ENCODE measurements around the gene SYT1. TPM values are rescaled to one million over a fixed set of nuclear protein-coding genes. Genes with fewer than 3 reads are reported as not detected.

The SYT1 gene
- total and polyA plus RNA-seq, 8 donors = under 0.01 to 11.4 (median 0.88) TPM

DNA sequence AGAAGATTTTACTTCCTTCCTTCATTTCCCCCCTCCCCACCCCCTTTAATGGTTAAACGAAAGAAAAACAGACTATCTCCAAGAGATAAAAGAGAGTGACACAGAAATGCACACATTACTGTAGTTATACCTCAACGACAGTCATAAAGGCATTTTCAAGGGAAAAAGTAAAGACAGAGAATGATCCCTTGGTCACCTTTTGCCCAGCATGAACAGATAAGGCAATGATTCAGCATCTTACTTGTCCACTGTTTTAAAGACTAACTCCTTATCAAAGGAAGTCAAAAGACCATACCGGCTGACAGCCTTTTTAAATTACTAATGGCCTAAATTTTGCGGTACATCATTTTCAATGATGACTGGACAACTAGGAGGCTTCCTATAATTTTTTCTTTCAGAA is 499.6 kb downstream of the SYT1 start:
- intact Hi-C loops (cut with DNase I; ENCODE audit: low total_unique reads) = no loop called here

GRCh38 chr12:79366374-79366773 is 501.8 kb downstream of the SYT1 start:
- no peak for DNase-seq
- intact Hi-C loops (cut with DNase I; ENCODE audit: low total_unique reads) = no loop called here
- TF ChIP-seq CTCF (IDR thresholded peaks at IDR 0.05) (no peak), POLR2A (IDR thresholded peaks at IDR 0.05) (no peak), POLR2AphosphoS5 (IDR thresholded peaks at IDR 0.05) (no peak), EP300 (IDR thresholded peaks at IDR 0.05) (no peak)
- H3K27me3 ChIP-seq = no peaks in the 10 kb centered on the region
- H3K9me3 ChIP-seq = no peaks in the 10 kb centered on the region
- H3K4me1 ChIP-seq = peaks cover 0 to 13% (median 0%) of the 10 kb centered on the region in 4 donors
- 81 to 89% (median 88%) methylated on average over 2 of the region's 2 CpGs for WGBS, 5 donors
- no peaks in the 10 kb centered on the region for H3K36me3 ChIP-seq
- H3K27ac ChIP-seq = no peak overlapping the region
- H3K4me3 ChIP-seq = no peak overlapping the region

More for the DNA sequence above, 499.6 kb downstream of the SYT1 start:
- H3K36me3 ChIP-seq = no peaks in the 10 kb centered on the region
- TF ChIP-seq POLR2AphosphoS5 (IDR thresholded peaks at IDR 0.05) = no peak
- no peak for TF ChIP-seq CTCF (IDR thresholded peaks at IDR 0.05)
- TF ChIP-seq EP300 (IDR thresholded peaks at IDR 0.05) = no peak
- no peak for TF ChIP-seq POLR2A (IDR thresholded peaks at IDR 0.05)
- H3K27me3 ChIP-seq = no peaks in the 10 kb centered on the region
- DNase-seq = no peak
- WGBS, 5 donors = 56 to 62% (median 60%) methylated on average over 4 of the region's 4 CpGs
- H3K4me1 ChIP-seq = peaks cover 0 to 8% (median 0%) of the 10 kb centered on the region in 4 donors
- H3K4me3 ChIP-seq = no peak overlapping the region
- no peak overlapping the region for H3K27ac ChIP-seq
- H3K9me3 ChIP-seq = no peaks in the 10 kb centered on the region

DNA sequence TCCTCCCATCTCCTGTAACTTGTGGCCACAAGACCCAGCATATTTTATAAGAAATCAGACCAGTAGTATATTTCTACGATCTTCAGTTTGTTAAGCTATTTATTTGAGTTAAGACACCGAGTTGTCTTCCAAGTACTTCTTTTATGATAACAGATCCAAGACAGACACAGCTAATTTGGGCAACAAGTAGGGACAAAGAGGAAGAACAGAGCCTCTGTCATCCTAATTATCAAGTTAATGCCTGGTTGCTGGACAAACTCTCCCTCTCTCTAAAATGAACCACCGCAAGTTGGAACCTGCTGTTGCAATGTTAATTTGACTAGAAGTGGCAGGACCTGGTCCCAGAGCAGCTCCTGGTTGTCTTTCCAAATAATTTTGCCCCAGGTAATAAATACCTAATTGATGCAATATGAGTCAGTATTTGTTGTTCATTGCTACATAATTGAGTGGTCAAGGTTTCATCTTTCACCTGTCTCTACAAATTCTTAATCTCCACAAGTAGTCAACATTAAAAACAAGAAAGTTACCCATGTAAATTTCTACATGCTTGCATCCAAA is 502.5 kb downstream of the SYT1 start:
- intact Hi-C loops (cut with DNase I; ENCODE audit: low total_unique reads) = no loop called here
- Histone ChIP-seq H3K36me3 (no peaks in the 10 kb centered on the region), H3K27ac (no peak overlapping the region), H3K4me3 (no peak overlapping the region), H3K27me3 (no peaks in the 10 kb centered on the region), H3K9me3 (no peaks in the 10 kb centered on the region), H3K4me1 (peaks cover 0 to 13% (median 0%) of the 10 kb centered on the region in 4 donors)
- 74 to 86% (median 75%) methylated on average over 3 of the region's 3 CpGs for WGBS, 5 donors
- no peak for TF ChIP-seq POLR2AphosphoS5 (IDR thresholded peaks at IDR 0.05)
- no peak for TF ChIP-seq POLR2A (IDR thresholded peaks at IDR 0.05)
- no peak for TF ChIP-seq EP300 (IDR thresholded peaks at IDR 0.05)
- TF ChIP-seq CTCF (IDR thresholded peaks at IDR 0.05) = no peak
- DNase-seq = no peak

- Histone ChIP-seq H3K27me3 (no peaks in the 10 kb centered on the region), H3K4me3 (no peak overlapping the region), H3K36me3 (no peaks in the 10 kb centered on the region), H3K9me3 (no peaks in the 10 kb centered on the region), H3K4me1 (peaks cover 0 to 13% (median 0%) of the 10 kb centered on the region in 4 donors), H3K27ac (no peak overlapping the region)
- WGBS, 5 donors = 21 to 43% (median 39%) methylated on average over 2 of the region's 2 CpGs
- TF ChIP-seq POLR2AphosphoS5 (IDR thresholded peaks at IDR 0.05) (no peak), CTCF (IDR thresholded peaks at IDR 0.05) (no peak), POLR2A (IDR thresholded peaks at IDR 0.05) (no peak), EP300 (IDR thresholded peaks at IDR 0.05) (no peak)
- peak in 1 of 2 donors; percentile 25 for DNase-seq
- intact Hi-C loops (cut with DNase I; ENCODE audit: low total_unique reads) = no loop called here
These were observed 505.4 kb downstream of the SYT1 start for GRCh38 chr12:79370021-79370420.
